C4-2B (cell line): Measurements from ENCODE around the gene MIEF1.

ENCODE experiments used
- CTCF ChIP-seq: fragments of 450-650 bp; conservative IDR thresholded peaks from 2 replicates; pipeline ENCODE4 v1.5.1; 2017; ENCODE audit warnings: mild to moderate bottlenecking
- ZFX ChIP-seq: fragments of 450-650 bp; IDR thresholded peaks from 2 replicates; pipeline ENCODE4 v1.6.1; 2017

- no peak for TF ChIP-seq CTCF
- no peak for TF ChIP-seq ZFX
These were observed 27.6 kb upstream of the MIEF1 start for GRCh38 chr22:39474351-39475111.
